Mucosa of gallbladder (tissue), 1 donor: ENCODE measurements around the gene CTAGE1. TPM values are rescaled to one million over a fixed set of nuclear protein-coding genes. Genes with fewer than 3 reads are reported as not detected.

Experiments used
- DNase-seq: peaks from one replicate; pipeline ENCODE4 v3.0.0-alpha.2; 2020; ENCODE audit warnings: low spot score
- total RNA-seq: library from RNA; stranded (reverse); gene quantifications from one replicate; pipeline ENCODE4 v1.2.1, GENCODE V29; 2021
- donor health status: DM: no; HTN: no; CAD: no.

CTAGE1 gene
- total RNA-seq, 1 donor from 2014 or later = 0.06 TPM

GRCh38 chr18:22391407-22392345, 26.0 kb downstream of the CTAGE1 start:
- no peak for DNase-seq

DNA sequence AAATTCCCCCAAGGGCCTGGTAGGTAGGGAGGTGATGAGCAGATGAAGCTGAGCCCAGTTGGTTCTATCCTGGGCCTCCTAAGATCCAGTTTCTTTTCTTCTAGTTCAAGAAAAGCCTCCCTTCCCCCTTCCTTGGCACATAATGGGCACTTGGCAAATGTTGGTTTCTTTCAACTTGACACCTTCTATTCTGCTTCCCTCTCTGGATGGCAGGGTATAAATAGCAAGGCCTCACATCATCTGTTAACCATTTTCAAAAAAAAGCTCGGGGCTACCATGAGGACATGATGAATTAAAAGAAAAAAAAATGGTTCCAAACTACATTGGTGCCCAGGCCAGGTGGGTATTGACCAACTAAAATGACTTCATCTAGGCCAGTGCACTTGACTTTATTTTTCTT, 29.9 kb downstream of the CTAGE1 start:
- DNase-seq = no peak

- no peak for DNase-seq
Measured at GRCh38 chr18:22387364-22387763, 30.4 kb downstream of the CTAGE1 start.

GRCh38 chr18:22385718-22386117, 32.0 kb downstream of the CTAGE1 start:
- DNase-seq = no peak

- DNase-seq = peak; percentile 23
Measured at GRCh38 chr18:22378672-22379282, 38.9 kb downstream of the CTAGE1 start.

DNA sequence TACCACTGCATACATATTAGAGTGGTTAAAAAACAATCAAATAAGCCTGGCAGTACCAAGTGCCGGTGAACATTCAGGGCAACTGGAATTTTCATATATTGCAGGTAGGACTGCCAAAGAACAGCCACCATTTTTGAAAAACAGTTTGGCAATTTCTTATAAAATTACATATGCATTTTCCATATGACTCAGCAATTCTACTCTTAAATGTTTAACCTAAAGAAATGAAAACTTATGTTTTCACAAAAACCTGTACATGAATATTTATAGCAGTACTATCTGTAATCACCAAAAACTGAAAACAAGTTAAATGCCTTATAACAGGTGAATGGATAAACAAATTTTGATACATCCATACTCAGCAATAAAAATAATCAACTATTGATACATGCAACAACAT, 39.9 kb downstream of the CTAGE1 start:
- DNase-seq = no peak

DNA sequence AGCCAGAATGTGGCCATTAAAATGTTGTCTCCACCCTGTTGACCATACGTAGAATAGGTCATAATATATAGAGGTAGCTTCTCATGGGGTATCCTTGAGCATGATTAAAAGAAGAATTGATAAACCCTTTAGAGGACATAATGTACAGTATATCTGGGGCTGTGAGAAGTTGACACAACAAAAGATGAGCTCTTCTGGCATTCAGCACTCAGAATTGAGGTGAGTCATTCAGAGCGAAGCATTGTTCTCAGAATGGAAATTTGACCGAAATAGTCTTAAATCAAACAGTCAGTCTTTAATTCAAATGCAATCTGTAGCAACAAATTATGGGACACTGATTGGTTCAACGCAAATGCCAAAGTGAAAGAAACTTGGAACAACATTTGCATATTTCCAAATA, 47.3 kb downstream of the CTAGE1 start:
- no peak for DNase-seq

DNA sequence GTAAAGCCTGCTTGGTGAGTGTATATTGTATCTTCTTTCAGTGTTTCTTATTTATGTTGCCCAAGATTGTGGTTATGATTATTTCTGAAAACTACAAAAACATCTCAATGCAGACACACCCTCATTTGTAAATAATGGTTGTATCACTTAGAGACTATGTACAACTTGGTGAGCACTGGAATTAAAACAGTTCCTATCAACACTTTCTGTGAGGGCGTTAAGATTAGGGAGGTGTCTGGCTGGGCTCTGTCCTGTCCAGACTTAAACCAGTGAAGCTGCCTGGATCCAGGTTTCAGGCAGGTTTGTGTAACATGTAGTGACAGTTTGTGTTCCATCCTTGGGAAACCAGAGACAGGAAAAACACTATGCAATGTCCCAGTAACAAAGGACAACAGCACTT, 49.7 kb downstream of the CTAGE1 start:
- DNase-seq = no peak

DNA sequence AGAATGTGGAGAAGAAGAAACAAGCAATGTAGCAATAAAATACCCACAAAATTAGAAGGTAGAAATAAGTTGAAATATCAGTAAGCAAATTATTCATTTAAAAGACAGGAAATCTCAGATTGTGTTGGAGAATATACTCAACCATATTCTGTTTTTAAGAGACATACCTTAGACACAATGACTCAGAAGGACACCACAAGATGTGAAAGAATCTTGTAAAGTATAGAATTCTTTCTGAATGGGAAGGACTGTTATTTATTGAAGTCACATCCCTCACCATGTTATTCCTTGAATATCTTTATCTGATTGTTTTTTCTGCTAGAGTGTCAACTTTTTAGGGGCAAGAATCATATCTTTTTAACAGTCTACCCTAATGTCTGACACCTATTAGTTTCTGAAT, 50.4 kb downstream of the CTAGE1 start:
- DNase-seq = no peak

DNA sequence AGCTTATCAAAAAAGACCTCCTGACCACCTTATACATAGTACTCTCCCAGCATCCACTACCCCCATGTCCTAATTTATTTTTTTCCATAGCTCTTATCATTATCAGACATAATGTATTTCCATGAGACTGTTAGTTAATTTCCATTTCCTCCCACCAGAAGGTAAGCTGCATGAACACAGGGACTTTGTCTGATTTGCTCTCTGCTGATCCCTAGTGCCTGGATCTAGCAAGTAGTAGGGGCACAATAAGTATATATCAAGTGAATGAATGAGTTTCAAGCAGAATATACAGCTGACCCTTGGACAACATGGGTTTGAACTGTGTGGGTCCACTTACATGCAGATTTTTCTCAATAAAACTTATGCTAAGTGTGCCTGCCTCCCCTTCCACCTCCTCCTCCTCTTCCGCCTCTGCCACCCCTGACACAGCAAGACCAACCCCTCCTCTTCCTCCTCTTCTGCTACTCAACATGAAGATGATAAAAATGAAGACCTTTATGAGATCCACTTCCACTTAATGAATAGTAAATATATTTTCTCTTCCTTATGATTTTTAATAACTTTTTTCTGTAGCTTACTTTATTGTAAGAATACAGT, 53.8 kb downstream of the CTAGE1 start:
- DNase-seq = no peak

Other genes with a start within 250 kb of the CTAGE1 start
- gene GATA6, start 248.3 kb downstream of the CTAGE1 start, total RNA-seq = 94.2 TPM